Posterior vena cava (tissue), 2 donors: ENCODE measurements around the gene FMO1. TPM values are rescaled to one million over a fixed set of nuclear protein-coding genes. Genes with fewer than 3 reads are reported as not detected.

Source experiments
- DNase-seq: peaks from one replicate; pipeline ENCODE4 v3.0.0-alpha.2; 2020; ENCODE audit warnings: low spot score
- intact Hi-C, 2 donors: fragments of 100-400 bp; cut with DNase I; formaldehyde crosslinking; loops; one replicate each; pipeline versions ENCODE4 v1.14.1 to v1.14.2; 2022 to 2023
- total RNA-seq, 2 donors: library from RNA; stranded (reverse); fragmentation: NEBNext Ultra II Directional; extraction: Animal tissue kit (Norgen Biotek cat#: 25700); gene quantifications; one replicate each; pipeline ENCODE4 v1.2.1, GENCODE V29; 2021
- donor health status: DM: yes; HTN: yes; CAD: no.
- donor health status: DM: yes; HTN: yes; CAD: no.

FMO1 gene
- total RNA-seq, 2 donors from 2014 or later, result 1.0 to 2.2 TPM

- no peak for DNase-seq
- intact Hi-C loops, result loop anchor here (10.0 kb wide), 3 partner anchors 59 to 121 kb away; partner anchors contain the start of gene FMO1 (in 1 of the 2)
Observed at GRCh38 chr1:171313319-171313834, 65.1 kb downstream of the FMO1 start.

- intact Hi-C loops, result loop anchor here (10.0 kb wide), 3 partner anchors 59 to 121 kb away; partner anchors contain the start of gene FMO1 (in 1 of the 2)
Observed at GRCh38 chr1:171313835-171314320, 65.6 kb downstream of the FMO1 start, which contains the start of gene FMO4. Gene FMO4, plus strand, starts transcription at chr1:171314183. Its CDS starts 5,643 bp downstream, at chr1:171319826.

GRCh38 chr1:171329251-171329650 lies 81.0 kb downstream of the FMO1 start:
- DNase-seq, result no peak
- intact Hi-C loops, result no loop called here

More at GRCh38 chr1:171313835-171314320, 65.6 kb downstream of the FMO1 start, which contains the start of gene FMO4:
- peak; percentile 83 for DNase-seq

- no peak for DNase-seq
- intact Hi-C loops, result no loop called here
Observed at GRCh38 chr1:171334024-171334640, 85.8 kb downstream of the FMO1 start.

Other genes with a start within 250 kb of the FMO1 start
- gene FMO3, start 157.6 kb upstream of the FMO1 start, total RNA-seq, result 1 to 10 TPM in 1 of 2 donors, under 1 TPM in 1; 0.90 to 2.2 TPM
- 10 to 100 TPM; 41.0 to 42.3 TPM for gene FMO2, start 63.2 kb upstream of the FMO1 start, total RNA-seq
- 1 to 10 TPM; 3.0 to 4.6 TPM for gene FMO4, start 65.7 kb downstream of the FMO1 start, total RNA-seq
- 100 to 1,000 TPM; 116 to 145 TPM for gene PRRC2C, start 237.0 kb downstream of the FMO1 start, total RNA-seq